ENCODE results near the gene LYSMD2.
A peak's percentile ranks its signal among the peaks of the same experiment; 100 is the strongest.
"Not testable (repeated sequence)": the region's sequence is repeated elsewhere in the genome, so short reads cannot be mapped to it uniquely, and the experiment has no call there.

Gene LYSMD2, protein sequence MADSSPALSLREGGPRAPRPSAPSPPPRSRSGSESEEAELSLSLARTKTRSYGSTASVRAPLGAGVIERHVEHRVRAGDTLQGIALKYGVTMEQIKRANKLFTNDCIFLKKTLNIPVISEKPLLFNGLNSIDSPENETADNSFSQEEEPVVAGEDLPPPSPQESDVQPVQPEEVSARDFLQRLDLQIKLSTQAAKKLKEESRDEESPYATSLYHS

DNA sequence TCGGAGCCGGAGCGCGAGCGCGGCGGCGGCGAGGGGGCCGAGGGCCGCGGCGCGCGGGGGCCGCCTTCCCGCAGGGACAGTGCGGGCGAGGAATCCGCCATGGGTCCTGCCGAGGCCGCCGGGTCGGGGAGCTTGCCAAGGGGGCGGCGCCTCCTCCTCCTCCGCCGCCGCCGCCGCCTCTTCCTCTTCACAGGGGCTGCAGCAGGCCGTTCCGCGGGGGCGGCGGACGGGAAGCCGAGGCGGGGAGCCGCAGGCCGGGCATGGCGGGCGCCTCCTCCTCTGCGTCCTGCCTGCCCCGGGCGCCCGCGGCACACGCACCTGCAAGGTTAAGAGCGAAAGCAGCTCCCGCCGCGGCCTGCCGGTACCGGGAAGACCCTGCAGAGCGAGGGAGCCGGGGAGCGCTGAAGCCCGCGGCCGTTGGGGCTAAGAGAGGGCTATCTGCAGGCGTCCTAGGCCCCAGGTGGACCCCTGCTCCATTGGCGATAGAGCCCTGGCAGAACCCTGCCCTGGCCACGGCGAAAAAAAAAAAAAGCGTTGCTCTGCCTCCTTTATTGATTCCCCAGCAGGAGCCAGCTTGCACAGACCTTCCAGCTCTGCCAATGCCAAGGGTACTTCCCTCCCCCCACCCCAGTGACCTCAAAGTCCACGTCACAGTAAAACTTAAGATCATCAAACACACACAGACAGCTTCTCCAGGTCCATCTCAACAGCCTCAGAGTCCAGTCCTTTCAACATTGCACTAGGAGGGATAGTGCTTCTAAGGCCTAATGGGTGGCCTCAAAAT is at the start of gene LYSMD2:
Gene LYSMD2 (minus strand): TSS at position 134 of the 784 bp plus-strand sequence. CDS start 33 bp downstream, at position 101.
- DNase-seq, result peak; percentile 64 to 74

DNA sequence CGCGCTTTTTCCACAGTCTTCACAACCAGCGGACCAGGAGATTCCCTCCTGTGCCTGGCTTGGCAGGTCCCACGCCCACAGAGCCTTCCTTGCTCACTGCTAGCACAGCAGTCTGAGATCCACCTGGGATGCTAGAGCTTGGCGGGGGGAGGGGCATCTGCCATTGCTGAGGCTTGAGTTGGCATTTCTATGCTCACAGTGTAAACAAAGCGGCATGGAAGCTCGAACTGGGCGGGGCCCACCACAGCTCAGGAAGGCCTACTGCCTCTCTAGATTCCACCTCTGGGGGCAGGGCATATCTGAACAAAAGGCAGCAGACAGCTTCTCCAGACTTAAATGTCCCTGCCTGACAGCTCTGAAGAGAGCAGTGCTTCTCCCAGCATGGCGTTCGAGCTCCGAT is 49.7 kb upstream of the LYSMD2 start:
- not testable (repeated sequence) for DNase-seq

DNA sequence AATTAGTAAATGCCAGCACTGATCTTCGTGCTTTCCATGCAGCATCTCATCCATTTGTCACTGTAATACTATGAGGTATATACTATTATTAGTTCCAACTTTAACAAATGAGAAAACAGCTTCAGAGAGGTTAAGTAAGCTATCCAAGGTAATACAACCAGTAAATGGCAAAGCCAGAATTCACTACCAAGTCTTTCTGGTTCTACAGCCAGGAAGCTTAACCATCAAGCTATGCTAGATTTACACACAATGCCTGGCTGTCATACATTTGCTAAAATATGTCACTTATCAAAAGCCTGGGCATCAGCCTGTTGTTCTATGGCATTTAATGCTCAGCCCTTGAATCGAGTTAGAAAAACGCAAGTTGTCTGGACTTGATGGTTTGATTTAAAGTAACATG is 46.5 kb upstream of the LYSMD2 start:
- no peak for DNase-seq

DNA sequence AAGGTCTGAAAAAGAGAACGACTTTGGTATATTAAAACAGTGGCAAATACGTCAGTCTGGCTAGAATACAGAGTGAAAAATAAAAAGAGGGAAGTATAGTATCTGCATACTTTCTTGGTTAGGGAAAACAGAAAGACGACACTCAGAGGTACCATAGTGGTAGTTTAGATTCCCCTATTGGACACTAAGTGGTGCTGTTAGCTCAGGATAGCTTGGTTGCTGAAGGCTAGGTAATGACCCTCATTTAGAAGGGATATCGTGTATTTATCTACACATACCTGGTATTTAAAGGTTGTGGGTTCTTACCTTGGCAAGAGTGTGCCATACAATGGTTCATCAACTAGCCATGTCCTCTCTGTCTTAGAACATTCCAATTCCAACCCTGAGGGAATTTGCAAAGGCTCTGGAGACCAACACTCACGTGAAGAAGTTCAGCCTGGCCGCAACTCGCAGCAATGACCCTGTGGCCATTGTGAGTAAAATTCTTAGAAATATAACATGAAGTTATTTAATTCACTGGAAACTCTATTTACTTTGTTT is 45.0 kb upstream of the LYSMD2 start:
- no peak for DNase-seq

DNA sequence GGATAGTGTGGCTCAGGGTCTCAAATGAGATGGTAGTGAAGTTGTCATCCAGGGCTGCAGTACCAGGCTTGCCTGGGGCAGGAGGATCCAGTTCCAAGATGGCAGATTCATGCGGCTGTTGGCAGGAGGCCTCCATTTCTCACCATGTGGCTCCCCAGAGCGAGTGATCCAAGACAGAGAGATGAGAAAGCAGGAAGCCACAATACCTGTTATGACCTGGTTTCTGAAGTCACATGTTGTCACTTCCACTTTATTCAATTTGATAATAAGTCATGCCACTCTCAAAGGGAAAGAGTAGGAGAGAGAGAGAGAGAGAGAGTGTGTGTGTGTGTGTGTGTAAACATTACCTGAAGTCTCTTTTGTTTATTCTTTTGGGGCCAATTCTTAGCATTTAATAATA is 44.1 kb upstream of the LYSMD2 start:
- DNase-seq, result no peak

DNA sequence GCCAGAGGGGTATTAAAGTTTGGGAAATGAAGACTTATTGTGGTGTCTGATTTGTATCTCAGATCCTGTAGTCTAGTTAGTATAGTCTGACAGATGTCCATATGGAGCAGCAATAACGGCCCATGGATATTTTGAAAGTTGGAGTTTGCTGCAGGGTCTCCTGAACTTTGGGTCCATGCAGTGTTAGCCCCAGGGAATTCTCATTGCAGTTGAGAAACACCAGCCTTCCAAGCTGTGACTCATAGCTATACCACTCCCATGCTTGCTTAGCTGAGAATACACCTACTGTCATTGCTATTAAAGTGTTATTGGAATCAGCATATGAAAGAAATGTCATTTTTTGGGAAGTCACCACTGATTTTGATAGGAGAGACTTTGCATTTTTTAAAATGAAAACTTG is 43.2 kb upstream of the LYSMD2 start:
- DNase-seq, result no peak

DNA sequence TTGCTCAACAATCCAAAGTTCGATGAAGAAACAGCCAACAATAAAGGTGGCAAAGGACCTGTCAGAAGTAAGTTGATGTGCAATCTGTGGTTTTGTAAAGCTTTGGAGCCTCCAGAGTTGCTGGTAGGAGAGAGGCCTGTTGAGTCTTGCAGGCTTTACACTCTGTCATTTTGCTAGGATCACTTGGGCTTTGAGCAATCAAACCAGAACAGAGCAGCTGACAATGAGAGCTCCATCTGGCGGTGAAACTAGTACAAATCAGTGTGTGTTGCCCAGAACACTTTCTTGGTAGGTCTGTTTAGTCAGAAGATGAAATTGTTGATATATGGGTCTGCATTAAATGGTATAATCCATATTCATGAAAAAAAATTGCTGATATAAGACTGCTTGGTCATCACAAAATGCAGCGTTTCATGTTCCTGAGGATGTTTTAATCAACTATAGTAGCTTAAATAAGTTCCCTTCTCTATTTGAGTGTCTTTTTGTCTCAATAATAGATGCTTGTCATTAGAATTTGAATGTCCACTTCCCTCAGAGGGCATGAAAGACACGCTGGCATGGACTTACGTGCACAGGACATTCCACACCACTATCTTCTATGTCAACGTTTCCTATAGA is 39.6 kb upstream of the LYSMD2 start:
- DNase-seq, result peak; percentile 48 to 57

DNA sequence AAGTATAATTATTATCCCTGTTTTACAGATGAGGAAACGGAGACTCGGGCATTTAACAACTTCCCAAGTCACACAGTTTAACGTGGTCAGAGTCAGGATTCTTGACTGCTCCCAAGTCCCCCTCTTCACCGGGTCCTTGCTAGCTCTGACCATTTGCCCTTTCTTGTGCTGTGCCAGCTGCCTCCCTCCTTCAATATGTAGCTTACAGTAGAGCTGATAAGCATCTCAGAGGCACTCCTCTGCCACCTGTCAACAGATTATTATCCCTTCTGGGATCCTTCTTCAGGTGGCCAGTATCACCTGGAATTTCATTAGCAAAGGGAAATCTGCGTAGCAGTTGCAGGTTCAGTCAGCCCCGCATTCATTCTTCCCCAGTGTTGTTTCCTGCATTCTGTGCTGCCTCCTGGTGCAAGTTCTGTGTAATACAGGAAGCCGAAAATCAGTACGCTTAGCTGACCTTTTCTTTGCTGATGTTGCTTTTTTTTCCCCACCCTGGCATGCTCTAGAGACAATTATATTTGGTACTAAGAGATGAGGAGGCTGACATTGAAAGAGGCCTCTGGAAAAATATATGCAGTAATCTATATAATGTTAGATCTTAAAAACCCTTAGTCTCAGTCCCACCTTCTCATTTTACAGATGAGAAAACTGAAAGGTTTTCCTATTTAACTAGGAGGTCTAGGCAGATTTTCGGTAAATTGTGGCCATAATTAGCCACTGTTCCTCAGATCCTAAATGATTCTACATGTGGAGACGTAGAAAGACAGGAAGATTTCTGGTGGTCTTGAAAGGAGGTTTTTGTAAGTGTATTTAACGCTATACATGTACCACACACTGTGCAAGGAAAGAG is 38.7 kb upstream of the LYSMD2 start:
- peak; percentile 43 to 44 for DNase-seq

DNA sequence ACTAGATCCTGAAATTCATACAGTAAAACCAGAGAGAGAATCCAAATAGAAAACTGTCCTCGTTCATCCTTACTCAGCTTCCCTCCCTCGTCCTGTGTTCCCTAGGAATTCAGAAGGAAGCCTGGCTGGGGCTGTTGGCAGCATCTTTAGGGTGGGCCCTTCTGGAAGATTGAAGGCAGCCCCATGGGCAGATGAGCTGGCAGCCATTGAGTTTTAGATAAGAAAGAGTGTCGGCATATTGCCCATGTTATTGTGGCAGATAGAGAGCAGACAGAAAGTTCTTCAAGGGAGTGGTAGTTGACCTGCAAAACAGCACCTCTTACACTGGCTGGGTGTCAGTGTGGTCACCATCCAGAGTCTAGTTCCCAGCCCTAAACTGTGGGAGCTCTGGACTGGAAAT is 37.5 kb upstream of the LYSMD2 start:
- DNase-seq, result no peak

DNA sequence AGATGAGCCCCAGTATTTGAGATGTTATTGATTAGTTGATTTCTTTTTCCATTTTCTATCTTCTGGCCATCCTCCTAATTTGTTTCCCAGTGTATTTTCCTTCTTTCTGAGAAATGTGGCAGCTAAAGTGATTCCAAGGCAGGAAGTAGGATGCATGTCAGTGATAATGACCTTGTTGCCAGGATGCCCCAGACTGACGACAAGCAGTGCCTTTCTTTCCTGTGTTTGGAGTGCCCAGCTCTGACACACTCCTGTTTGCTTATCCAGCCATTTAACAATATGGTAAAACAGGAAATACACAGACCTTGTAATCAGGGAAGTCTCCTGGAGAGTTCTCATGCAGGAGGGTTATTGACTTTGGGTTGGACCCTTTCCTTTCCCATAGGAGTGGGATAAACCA is 34.3 kb upstream of the LYSMD2 start:
- DNase-seq, result no peak

DNA sequence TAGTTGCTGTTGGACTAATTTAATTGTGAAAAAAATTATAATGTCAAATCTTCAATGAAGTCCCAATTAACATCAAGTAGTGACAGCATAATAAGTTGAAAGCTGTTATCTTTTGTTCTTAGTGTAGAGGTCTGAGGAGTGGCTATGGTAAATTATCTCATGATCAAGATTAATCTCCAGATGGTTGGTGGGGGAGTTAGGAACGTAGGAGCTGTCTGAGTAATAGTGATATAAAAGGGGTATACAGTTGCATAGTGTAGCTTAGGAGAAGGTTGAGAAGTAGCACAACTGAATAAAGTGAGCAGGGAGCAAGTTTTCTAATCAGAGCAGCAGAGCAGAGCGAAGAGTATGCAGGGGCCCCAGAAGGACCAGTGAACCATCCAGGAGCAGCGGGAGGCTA is 33.4 kb upstream of the LYSMD2 start:
- no peak for DNase-seq

DNA sequence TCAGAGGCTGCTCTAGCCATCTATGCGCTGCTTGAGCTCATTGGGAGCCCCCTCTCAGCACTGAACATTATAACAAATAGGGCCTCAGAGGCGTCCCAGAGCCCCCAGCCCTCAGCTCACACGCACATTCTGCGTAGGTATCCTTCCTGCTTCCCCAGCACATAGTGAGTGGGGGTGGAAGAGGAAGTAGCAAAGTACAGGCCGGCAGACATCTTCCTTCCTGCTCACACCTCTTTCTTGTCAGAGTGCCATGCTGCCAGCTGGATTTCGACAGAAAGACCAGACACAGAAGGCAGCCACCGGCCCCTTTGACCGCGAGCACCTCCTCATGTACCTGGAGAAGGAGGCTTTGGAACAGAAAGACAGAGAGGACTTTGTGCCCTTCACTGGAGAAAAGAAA is 30.6 kb upstream of the LYSMD2 start:
- no peak for DNase-seq

DNA sequence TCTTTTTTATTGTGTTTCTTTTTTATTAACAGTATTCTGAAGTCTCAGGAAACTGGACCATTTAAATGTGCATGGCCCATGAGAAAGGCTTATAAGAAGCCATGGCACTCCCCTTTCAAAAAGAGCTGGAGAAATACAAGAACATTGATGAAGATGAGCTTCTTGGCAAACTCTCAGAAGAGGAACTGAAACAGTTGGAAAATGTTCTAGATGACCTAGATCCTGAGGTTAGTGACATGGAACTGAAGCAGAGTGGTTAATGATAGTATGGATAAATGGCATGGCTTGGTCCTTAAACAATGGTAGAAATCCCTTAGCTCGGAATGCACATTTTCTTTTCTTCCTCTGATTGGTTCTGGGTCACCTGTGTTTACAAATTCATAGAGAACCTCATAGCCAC is 28.9 kb upstream of the LYSMD2 start:
- no peak for DNase-seq

DNA sequence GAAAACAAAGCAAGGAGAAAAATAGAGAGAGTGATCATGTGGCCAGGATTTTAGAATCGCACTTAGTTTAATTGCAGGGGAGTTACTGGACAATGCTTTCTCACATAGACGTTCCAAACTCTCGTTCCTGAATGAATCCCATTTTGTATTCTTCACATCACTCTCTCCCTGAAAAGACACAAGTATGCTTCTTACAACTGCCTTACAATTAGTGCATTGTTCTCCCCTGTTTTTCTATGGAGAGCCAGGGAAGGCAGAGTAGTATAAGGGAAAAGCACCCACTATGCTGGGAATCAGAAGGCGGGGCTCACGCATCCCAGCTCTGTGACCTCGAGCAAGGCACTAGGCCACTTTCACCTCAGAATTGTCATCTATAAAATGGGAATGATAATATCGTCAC is 28.3 kb upstream of the LYSMD2 start:
- DNase-seq, result no peak

DNA sequence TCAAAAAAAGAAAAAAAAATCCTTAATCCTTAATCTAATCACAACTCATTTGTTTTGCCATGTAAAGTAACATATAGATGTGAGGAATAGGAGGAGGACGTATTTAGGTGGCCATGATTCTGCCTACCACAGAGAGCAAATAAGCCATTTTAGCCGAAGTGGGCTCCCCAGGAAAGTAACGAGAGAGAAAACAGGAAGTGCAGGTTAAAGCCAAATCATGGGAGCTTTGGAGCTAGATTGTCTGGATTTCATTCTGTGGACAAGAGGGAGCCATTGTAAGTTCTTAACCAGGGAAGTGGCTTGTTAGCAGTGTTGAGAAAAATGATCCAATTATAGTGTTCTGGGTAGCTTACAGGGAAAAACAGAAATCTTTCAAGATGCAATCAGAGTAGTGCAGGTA is 23.4 kb upstream of the LYSMD2 start:
- DNase-seq, result no peak

DNA sequence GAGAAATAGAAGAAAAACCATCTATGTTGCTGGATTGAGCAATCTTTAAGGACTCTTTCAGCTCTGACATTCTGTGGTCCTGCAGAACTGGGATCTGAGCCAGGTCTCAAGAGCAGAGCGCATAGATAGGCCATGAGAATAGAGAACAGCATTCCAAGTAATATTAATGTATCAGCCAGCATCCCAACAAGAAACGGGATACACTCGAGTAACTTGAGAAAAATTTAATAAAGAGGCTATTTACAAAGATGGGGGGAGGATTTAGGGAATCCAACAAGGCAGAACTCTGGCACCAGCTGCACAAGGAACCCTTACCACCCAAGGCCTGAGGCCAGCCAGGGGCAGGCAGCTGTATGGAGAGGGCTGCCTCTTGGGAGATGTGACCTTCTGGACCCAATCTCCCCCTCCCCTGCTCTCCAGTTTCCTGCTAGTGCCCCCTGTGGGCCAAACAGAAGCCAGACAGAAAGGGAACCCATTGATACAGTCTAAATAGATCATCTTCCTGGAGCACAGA is 22.2 kb upstream of the LYSMD2 start:
- no peak for DNase-seq

DNA sequence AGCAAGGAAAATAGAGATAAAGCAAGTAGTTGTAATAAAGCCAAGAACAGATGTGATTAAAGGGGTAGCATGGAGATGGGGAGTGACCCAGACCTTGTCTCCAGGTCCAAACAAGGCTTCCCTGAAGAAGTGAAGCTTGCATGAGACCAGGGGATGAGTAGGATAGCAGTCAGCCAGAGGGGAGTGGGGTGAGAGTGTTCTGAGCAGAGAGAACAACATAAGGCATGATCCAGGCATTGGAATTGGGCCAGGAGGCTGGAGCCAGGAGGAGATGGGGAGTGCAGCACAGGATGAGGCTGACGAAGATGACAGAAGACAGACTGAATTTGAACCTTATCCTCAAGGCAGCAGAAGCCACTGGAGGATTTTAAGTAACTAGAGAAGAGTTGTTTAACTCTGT is 21.2 kb upstream of the LYSMD2 start:
- DNase-seq, result no peak

DNA sequence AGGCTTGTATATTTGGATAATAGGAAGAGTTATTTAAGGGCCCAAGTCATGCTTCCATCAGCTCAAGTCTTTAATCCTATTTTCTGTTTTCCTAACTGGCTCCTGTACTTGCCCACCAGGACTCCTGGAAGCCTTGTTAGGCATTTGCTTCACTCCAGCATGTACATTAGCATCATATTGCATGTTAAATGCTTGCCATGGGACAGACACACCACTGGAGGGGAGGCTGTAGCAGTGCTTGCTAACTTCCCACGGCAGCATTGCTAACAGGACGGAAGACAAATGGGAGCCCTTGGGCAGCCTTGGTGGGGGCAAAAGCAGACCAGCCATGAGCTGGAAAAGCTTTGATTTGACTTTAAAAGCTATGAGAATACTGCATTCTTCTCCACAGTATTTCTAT is 20.0 kb upstream of the LYSMD2 start:
- no peak for DNase-seq

DNA sequence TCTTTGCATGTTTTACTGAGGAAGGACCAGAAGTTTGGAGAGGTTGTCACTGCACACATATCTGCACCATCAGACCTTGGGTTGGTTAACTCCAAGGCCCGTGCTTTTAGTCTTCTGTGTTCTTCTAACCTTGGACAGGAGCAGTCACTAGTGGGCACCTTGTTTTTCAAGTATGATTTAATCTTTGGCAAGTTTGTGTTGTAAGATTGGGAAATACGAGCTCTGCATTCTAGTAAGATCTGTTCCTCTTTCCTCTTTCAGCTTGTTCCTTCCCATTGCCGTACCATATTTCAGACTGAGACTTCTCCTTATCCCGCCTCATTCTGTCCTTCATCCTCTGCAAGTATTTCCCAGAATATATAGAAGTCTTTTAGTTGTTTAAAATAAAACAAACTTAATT is 19.0 kb upstream of the LYSMD2 start:
- DNase-seq, result no peak

DNA sequence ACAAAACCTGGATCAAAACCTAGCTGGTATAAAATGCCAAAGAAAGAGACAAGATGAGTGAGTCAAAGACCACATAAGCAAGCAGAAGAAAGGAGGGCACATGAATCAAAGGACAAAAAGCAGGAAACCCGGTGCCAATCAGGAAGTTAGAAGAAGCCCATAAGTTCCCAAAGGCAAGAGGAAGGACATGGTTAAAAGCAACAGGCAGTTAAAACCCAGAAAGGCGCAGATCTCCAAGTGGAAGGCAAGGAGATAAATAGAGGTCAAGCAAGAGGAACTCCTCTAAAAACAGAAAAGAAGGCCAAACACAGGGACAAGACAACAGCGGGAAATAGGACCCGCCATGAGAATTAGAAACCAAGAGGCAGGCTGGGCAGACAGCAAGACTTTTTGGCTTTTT is 18.3 kb upstream of the LYSMD2 start:
- DNase-seq, result no peak

DNA sequence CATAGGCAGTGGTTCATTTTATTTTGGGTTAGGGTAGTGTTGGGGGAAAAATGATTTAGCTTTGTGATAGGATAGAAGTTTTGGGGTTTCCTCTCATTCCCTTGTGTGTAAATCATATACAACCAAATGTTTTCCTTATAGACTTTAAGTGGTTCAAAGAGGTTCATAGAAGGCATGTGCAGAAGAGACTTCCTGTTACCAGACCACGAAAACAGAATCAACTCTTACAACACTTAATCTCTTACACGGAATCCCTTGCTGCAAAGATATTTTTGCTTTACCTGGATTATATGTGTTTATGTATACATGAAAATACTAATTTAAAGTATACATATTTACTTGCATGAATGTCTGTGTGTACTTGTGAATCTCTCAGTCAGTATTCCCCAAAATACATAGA is 16.8 kb upstream of the LYSMD2 start:
- no peak for DNase-seq

DNA sequence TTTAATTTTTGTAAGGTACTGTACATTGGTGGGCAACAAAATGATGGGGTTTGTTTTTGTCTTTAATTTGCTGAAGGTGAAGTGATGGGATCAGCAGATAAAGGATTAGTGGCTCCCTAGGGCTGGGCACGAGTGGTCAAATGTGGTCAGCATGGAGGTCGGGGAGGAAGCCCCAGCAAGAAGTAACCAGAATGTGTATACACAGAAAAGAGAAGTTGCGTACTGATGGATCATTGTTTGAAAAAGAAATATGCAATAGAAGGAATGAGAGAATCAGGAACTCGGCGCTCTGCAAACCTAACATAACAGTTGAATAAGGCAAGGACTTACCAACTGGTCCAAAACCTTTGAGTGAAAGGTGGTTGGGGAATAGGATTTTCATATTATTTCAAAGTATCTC is 15.4 kb upstream of the LYSMD2 start:
- no peak for DNase-seq
